ENCODE data around the gene FTH1. TPM values are rescaled to one million over a fixed set of nuclear protein-coding genes. Genes with fewer than 3 reads are reported as not detected.
"Not testable (repeated sequence)": the region's sequence is repeated elsewhere in the genome, so short reads cannot be mapped to it uniquely, and the experiment has no call there.

Gene FTH1
- total RNA-seq, 2 donors from 2014 or later, result 2,226 to 2,809 TPM

GRCh38 chr11:62004473-62004872, 37.0 kb upstream of the FTH1 start:
- 100% methylated on average over 2 of the region's 2 CpGs; no CpG with 5 or more reads in 1 of the 2 experiments for WGBS, 2 experiments (ENCODE audit: insufficient coverage in 1 of 2, insufficient read length in 1 of 2)
- H3K9me3 ChIP-seq (ENCODE audit: control insufficient read depth, low read length), result peaks cover 4% of the 10 kb centered on the region
- H3K27ac ChIP-seq (ENCODE audit: low read depth, low read length), result no peak overlapping the region
- peaks cover 10% of the 10 kb centered on the region for H3K9me3 Mint-ChIP-seq
- H3K27ac Mint-ChIP-seq, result no peak overlapping the region
- no peak overlapping the region for H3K9ac ChIP-seq (ENCODE audit: extremely low read depth, low read length, poor library complexity, severe bottlenecking)
- no peak for TF ChIP-seq CTCF (conservative IDR thresholded peaks at IDR 0.05)
- no peaks in the 10 kb centered on the region for H3K4me1 ChIP-seq (ENCODE audit: control insufficient read depth, insufficient read depth, low read length)
- H3K27me3 Mint-ChIP-seq (ENCODE audit: insufficient read depth), result peaks cover 6% of the 10 kb centered on the region
- no peak overlapping the region for H3K4me3 ChIP-seq (ENCODE audit: low read length)
- H3K27me3 ChIP-seq (ENCODE audit: control insufficient read depth, insufficient read depth, low read length, poor library complexity, severe bottlenecking), result no peaks in the 10 kb centered on the region
- H3K4me1 Mint-ChIP-seq, result peaks cover 9% of the 10 kb centered on the region
- no peak overlapping the region for H3K4me3 Mint-ChIP-seq
- H3K36me3 ChIP-seq (ENCODE audit: control insufficient read depth, insufficient read depth, low read length), result no peaks in the 10 kb centered on the region
- no peaks in the 10 kb centered on the region for H3K36me3 Mint-ChIP-seq (ENCODE audit: low read depth)
- no peak for DNase-seq

GRCh38 chr11:62002283-62002682, 34.8 kb upstream of the FTH1 start:
- H3K9me3 Mint-ChIP-seq, result peaks cover 21% of the 10 kb centered on the region
- not testable (repeated sequence) for H3K4me1 Mint-ChIP-seq; H3K27me3 ChIP-seq (ENCODE audit: control insufficient read depth, insufficient read depth, low read length, poor library complexity, severe bottlenecking); H3K4me1 ChIP-seq (ENCODE audit: control insufficient read depth, insufficient read depth, low read length); H3K36me3 ChIP-seq (ENCODE audit: control insufficient read depth, insufficient read depth, low read length); DNase-seq; H3K27ac ChIP-seq (ENCODE audit: low read depth, low read length); H3K4me3 Mint-ChIP-seq; H3K9ac ChIP-seq (ENCODE audit: extremely low read depth, low read length, poor library complexity, severe bottlenecking); H3K36me3 Mint-ChIP-seq (ENCODE audit: low read depth); H3K27ac Mint-ChIP-seq; H3K4me3 ChIP-seq (ENCODE audit: low read length); H3K27me3 Mint-ChIP-seq (ENCODE audit: insufficient read depth)
- 92 to 96% methylated on average over 7 to 8 of the region's 8 CpGs for WGBS, 2 experiments (ENCODE audit: insufficient coverage in 1 of 2, insufficient read length in 1 of 2)
- H3K9me3 ChIP-seq (ENCODE audit: control insufficient read depth, low read length), result peaks cover 17% of the 10 kb centered on the region

- Histone ChIP-seq H3K9ac (ENCODE audit: extremely low read depth, low read length, poor library complexity, severe bottlenecking) (no peak overlapping the region), H3K9me3 (ENCODE audit: control insufficient read depth, low read length) (peaks cover 17% of the 10 kb centered on the region), H3K4me1 (ENCODE audit: control insufficient read depth, insufficient read depth, low read length) (no peaks in the 10 kb centered on the region), H3K4me3 (ENCODE audit: low read length) (no peak overlapping the region), H3K27me3 (ENCODE audit: control insufficient read depth, insufficient read depth, low read length, poor library complexity, severe bottlenecking) (no peaks in the 10 kb centered on the region), H3K36me3 (ENCODE audit: control insufficient read depth, insufficient read depth, low read length) (no peaks in the 10 kb centered on the region), H3K27ac (ENCODE audit: low read depth, low read length) (no peak overlapping the region)
- Mint-ChIP-seq H3K36me3 (ENCODE audit: low read depth) (peaks cover 3% of the 10 kb centered on the region), H3K4me1 (peaks cover 9% of the 10 kb centered on the region), H3K9me3 (peaks cover 21% of the 10 kb centered on the region), H3K27me3 (ENCODE audit: insufficient read depth) (peaks cover 6% of the 10 kb centered on the region), H3K27ac (no peak overlapping the region), H3K4me3 (no peak overlapping the region)
- WGBS, 2 experiments (ENCODE audit: insufficient coverage in 1 of 2, insufficient read length in 1 of 2), result 79 to 84% methylated on average over 7 to 12 of the region's 12 CpGs
- no peak for TF ChIP-seq CTCF (conservative IDR thresholded peaks at IDR 0.05)
- DNase-seq, result no peak
Observed at GRCh38 chr11:62001450-62002191, 34.2 kb upstream of the FTH1 start.

Data from endodermal cell (in vitro differentiated cells).